ENCODE results near the gene DLL4.

DNA sequence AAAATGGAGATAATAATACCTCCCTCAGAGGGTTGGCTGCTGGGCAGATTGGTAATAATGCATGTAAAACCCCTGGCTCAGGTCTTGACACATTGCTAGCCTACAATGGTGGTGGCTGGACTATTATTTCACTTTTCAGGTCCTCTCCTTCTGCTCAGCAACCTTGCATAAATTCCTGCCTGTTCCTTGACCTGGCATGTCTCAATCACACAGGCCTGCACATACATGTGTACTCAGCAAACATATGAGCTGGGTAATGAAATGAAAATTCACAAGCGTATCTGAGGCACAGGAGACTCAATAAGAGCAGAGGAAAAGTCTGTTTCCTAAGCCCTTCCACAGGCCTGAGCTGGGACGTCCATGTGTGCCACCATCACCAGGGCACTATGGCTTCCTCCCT, 17.4 kb upstream of the DLL4 start:
- TF ChIP-seq, protein P1, sequence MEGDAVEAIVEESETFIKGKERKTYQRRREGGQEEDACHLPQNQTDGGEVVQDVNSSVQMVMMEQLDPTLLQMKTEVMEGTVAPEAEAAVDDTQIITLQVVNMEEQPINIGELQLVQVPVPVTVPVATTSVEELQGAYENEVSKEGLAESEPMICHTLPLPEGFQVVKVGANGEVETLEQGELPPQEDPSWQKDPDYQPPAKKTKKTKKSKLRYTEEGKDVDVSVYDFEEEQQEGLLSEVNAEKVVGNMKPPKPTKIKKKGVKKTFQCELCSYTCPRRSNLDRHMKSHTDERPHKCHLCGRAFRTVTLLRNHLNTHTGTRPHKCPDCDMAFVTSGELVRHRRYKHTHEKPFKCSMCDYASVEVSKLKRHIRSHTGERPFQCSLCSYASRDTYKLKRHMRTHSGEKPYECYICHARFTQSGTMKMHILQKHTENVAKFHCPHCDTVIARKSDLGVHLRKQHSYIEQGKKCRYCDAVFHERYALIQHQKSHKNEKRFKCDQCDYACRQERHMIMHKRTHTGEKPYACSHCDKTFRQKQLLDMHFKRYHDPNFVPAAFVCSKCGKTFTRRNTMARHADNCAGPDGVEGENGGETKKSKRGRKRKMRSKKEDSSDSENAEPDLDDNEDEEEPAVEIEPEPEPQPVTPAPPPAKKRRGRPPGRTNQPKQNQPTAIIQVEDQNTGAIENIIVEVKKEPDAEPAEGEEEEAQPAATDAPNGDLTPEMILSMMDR (IDR thresholded peaks at IDR 0.05), result no peak
- no peak for TF ChIP-seq EP300 (IDR thresholded peaks at IDR 0.05)

Measured in ovary (tissue), 3 donors.